Lung (tissue), 12 donors: Measurements from ENCODE around the gene ATRX. TPM values are rescaled to one million over a fixed set of nuclear protein-coding genes. Genes with fewer than 3 reads are reported as not detected.

ENCODE experiments used
- ATAC-seq: fragments of 200-7000 bp; cut with Tn5 transposase; one replicate; pipeline ENCODE4 v1.9.1; 2020; ENCODE audit warnings: moderate number of reproducible peaks; ENCODE audit not compliant: insufficient read depth, low FRiP score
- DNase-seq, 3 donors: peaks; one replicate each; pipeline ENCODE4 v3.0.0-alpha.2; 2013 to 2017
- H3K27ac ChIP-seq, 2 donors: one replicate each; pipeline ENCODE4 v1.5.1; 2013; ENCODE audit warnings: mild to moderate bottlenecking in 2 of 2, moderate library complexity in 2 of 2, control low read depth in 1 of 2, inconsistent platforms in 1 of 2, low read depth in 1 of 2, low read length in 1 of 2
- H3K27me3 ChIP-seq, 3 donors: one replicate each; pipeline ENCODE4 v1.5.1; 2013; ENCODE audit warnings: low read length in 2 of 3; ENCODE audit not compliant: control insufficient read depth in 3 of 3, insufficient read depth in 3 of 3
- H3K36me3 ChIP-seq, 4 donors: one replicate each; pipeline ENCODE4 v1.5.1; 2013; ENCODE audit warnings: low read length in 4 of 4, mild to moderate bottlenecking in 1 of 4, moderate library complexity in 1 of 4; ENCODE audit not compliant: control insufficient read depth in 4 of 4, insufficient read depth in 4 of 4
- H3K4me1 ChIP-seq, 5 donors: one replicate each; pipeline ENCODE4 v1.5.1; 2013; ENCODE audit warnings: low read length in 5 of 5, mild to moderate bottlenecking in 2 of 5, moderate library complexity in 1 of 5; ENCODE audit not compliant: control insufficient read depth in 5 of 5, insufficient read depth in 5 of 5
- H3K4me3 ChIP-seq: one replicate; pipeline ENCODE4 v1.5.1; 2013; ENCODE audit warnings: mild to moderate bottlenecking, control low read depth, moderate library complexity
- H3K9ac ChIP-seq, 2 donors: one replicate each; pipeline ENCODE4 v1.5.1; 2013; ENCODE audit warnings: low read length in 2 of 2, control low read depth in 1 of 2; ENCODE audit not compliant: insufficient read depth in 1 of 2
- H3K9me3 ChIP-seq, 4 donors: one replicate each; pipeline ENCODE4 v1.5.1; 2013; ENCODE audit warnings: low read length in 3 of 4, mild to moderate bottlenecking in 1 of 4, moderate library complexity in 1 of 4; ENCODE audit not compliant: control insufficient read depth in 4 of 4, insufficient read depth in 3 of 4
- WGBS, 2 donors: extraction: QIAGEN DNeasy Blood & Tissue Kit; methylation state at CpG; one replicate each; pipeline ENCODE4 v1.1.7; 2013; 5-methylcytosine and 5-hydroxymethylcytosine counted together
- polyA plus RNA-seq, 2 donors: library from polyadenylated mRNA; stranded (reverse); fragments of 200-250 nt; gene quantifications; one replicate each; pipeline ENCODE4 v1.2.1, GENCODE V29; 2013
- total RNA-seq, 2 donors: library from RNA; depleted of rRNA in 1 of 2; stranded (reverse); fragments of >200 nt in 1 of 2; gene quantifications; one replicate each; pipeline ENCODE4 v1.2.1, GENCODE V29; 2014 to 2021
- TF ChIP-seq, protein P1 (sequence below): IDR thresholded peaks from 2 replicates; pipeline ENCODE4 v1.5.1; 2012; ENCODE audit warnings: mild to moderate bottlenecking; ENCODE audit errors: control extremely low read depth, extremely low read depth
- donor health status: control.
- donor health status: control.
- donor health status: Bipolar disorder and iron deficiency.
- donor health status: healthy.
- donor health status: DM: yes; HTN: yes; CAD: no.

The ATRX gene
- total and polyA plus RNA-seq, 4 donors = 10.6 to 208 (median 36.9) TPM

DNA sequence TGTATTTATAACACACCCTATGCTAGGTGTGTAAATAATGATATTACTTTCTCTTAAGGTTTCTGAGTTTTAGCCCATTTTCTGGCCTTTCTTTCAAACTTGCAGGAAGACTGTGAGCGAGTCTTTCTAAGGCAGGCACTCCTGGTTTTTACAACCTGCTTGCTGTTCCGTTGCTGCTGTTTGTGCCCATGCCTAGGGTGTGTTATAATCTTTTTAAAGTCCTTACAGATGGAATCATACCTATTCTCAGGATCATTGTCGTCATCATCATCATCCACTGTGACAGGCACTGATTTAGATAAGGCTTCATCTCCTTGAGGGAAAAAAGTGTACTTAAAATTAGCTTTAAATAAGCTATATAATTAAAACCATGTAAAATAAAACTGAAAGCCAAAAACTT is 110.0 kb downstream of the ATRX start:
- peaks cover 0 to 4% (median 0%) of the 10 kb centered on the region in 4 donors for H3K36me3 ChIP-seq
- TF ChIP-seq, protein P1, sequence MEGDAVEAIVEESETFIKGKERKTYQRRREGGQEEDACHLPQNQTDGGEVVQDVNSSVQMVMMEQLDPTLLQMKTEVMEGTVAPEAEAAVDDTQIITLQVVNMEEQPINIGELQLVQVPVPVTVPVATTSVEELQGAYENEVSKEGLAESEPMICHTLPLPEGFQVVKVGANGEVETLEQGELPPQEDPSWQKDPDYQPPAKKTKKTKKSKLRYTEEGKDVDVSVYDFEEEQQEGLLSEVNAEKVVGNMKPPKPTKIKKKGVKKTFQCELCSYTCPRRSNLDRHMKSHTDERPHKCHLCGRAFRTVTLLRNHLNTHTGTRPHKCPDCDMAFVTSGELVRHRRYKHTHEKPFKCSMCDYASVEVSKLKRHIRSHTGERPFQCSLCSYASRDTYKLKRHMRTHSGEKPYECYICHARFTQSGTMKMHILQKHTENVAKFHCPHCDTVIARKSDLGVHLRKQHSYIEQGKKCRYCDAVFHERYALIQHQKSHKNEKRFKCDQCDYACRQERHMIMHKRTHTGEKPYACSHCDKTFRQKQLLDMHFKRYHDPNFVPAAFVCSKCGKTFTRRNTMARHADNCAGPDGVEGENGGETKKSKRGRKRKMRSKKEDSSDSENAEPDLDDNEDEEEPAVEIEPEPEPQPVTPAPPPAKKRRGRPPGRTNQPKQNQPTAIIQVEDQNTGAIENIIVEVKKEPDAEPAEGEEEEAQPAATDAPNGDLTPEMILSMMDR = no peak
- no peaks in the 10 kb centered on the region for H3K9me3 ChIP-seq
- H3K4me3 ChIP-seq = no peak overlapping the region
- H3K27ac ChIP-seq = no peak overlapping the region
- ATAC-seq (no peak), DNase-seq (no peak)
- WGBS, 2 donors = 70 to 100% methylated on average over 3 of the region's 3 CpGs
- no peaks in the 10 kb centered on the region for H3K4me1 ChIP-seq
- H3K9ac ChIP-seq = no peak overlapping the region
- H3K27me3 ChIP-seq = no peaks in the 10 kb centered on the region

DNA sequence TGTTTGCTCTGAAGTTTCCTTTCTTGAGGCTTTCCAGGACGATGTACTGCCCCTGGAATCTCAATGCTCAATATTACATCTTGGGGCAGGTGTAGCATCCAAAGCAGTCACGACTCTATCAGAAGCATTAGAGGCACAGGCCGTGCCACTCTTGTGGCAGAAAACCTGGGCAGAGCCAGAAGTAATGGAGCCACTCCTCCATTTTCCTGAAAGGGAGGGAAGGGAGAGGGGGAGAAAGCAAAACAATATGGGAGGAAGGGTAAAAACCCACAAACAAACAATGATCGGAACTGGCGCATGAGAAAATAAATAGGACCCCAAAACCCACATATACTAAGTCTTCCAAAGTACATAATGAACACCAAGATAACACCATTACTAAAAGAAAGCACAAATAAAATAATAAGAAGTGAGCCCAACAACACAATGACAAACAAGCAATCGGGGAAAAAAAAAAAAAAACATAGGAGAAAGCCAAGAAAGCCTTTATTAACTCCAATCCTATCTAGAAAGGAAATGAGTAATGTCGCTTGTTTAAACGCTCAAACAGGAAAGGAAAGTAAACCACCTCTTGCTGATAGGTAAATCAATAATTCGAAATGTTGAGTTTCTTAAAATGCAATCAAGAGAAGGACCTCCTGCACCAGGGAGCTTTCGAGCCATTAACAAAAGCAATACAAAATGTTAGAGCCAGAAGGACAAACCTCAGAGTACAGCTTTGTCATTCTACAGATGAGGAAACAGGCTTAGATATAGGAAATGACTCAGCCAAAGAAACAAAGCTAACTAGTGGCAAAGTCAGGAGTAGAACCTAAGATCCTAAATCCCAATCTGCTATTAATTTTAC is 117.4 kb downstream of the ATRX start:
- 51 to 64% methylated on average over 10 of the region's 10 CpGs for WGBS, 2 donors
- peaks cover 0 to 3% (median 0%) of the 10 kb centered on the region in 4 donors for H3K36me3 ChIP-seq
- H3K27me3 ChIP-seq = no peaks in the 10 kb centered on the region
- no peaks in the 10 kb centered on the region for H3K4me1 ChIP-seq
- ATAC-seq (peak; percentile 41), DNase-seq (peak in 1 of 3 donors; percentile 1)
- H3K9ac ChIP-seq = no peak overlapping the region
- TF ChIP-seq, protein P1 = no peak
- H3K4me3 ChIP-seq = no peak overlapping the region
- peak overlapping the region; percentile 10 to 49 for H3K27ac ChIP-seq
- no peaks in the 10 kb centered on the region for H3K9me3 ChIP-seq

DNA sequence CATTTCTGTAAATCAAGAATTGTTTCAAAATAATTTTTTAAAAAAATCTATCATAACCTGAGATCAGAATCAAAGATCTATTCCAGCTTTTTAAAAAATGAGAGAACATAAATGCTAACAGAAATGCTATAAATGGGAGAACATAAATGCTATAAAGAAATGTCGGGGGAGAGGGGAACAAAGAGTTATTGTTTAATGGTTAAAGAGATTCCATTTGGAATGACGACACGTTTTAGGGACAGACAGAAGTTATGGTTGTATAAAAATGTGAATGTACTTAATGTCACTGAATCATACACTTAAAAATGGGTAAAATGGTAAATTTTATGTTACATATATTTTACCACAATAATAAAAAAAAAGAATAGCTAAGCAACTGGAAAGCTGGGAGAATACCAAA is 127.1 kb downstream of the ATRX start:
- H3K9me3 ChIP-seq = no peaks in the 10 kb centered on the region
- no peaks in the 10 kb centered on the region for H3K4me1 ChIP-seq
- H3K9ac ChIP-seq = no peak overlapping the region
- WGBS, 2 donors = 73 to 95% methylated on average over 3 of the region's 3 CpGs
- H3K4me3 ChIP-seq = no peak overlapping the region
- no peak overlapping the region for H3K27ac ChIP-seq
- ATAC-seq = no peak
- H3K36me3 ChIP-seq = no peaks in the 10 kb centered on the region
- DNase-seq = no peak
- TF ChIP-seq, protein P1 = no peak
- no peaks in the 10 kb centered on the region for H3K27me3 ChIP-seq
